GM21786 (cell line): ENCODE results near the gene ZMAT1.
"Not testable (repeated sequence)": the region's sequence is repeated elsewhere in the genome, so short reads cannot be mapped to it uniquely, and the experiment has no call there.

ENCODE experiments used
- ATAC-seq: cut with Tn5 transposase; IDR thresholded peaks from one replicate; pipeline ENCODE4 v1.9.1; 2021; ENCODE audit not compliant: unreplicated experiment

Gene ZMAT1

GRCh38 chrX:101931488-101932248, at the start of gene ZMAT1:
TSS of gene ZMAT1 (minus strand) at chrX:101932027. CDS start at chrX:101932008, 19 bp downstream.
- ATAC-seq: peak; percentile 89

- ATAC-seq: no peak
Observed at GRCh38 chrX:101977106-101977505, 45.3 kb upstream of the ZMAT1 start.

- no peak for ATAC-seq
Observed at GRCh38 chrX:101973066-101973465, 41.2 kb upstream of the ZMAT1 start.

GRCh38 chrX:101964923-101965539, 33.2 kb upstream of the ZMAT1 start:
- ATAC-seq: not testable (repeated sequence)

GRCh38 chrX:101958139-101958538, 26.3 kb upstream of the ZMAT1 start:
- no peak for ATAC-seq

GRCh38 chrX:101957174-101957573, 25.3 kb upstream of the ZMAT1 start:
- ATAC-seq: no peak

GRCh38 chrX:101956556-101956955, 24.7 kb upstream of the ZMAT1 start:
- ATAC-seq: no peak

GRCh38 chrX:101950581-101950980, 18.8 kb upstream of the ZMAT1 start:
- no peak for ATAC-seq

- ATAC-seq: no peak
Observed at GRCh38 chrX:101932249-101932570, 383 bp upstream of the ZMAT1 start.

- ATAC-seq: peak; percentile 24
Observed at GRCh38 chrX:101931136-101931487, 715 bp downstream of the ZMAT1 start.

GRCh38 chrX:101925733-101926132, 6.1 kb downstream of the ZMAT1 start:
- no peak for ATAC-seq

- ATAC-seq: no peak
Observed at GRCh38 chrX:101918751-101919150, 13.1 kb downstream of the ZMAT1 start.

GRCh38 chrX:101906136-101906796, 25.6 kb downstream of the ZMAT1 start:
- ATAC-seq: no peak

- no peak for ATAC-seq
Observed at GRCh38 chrX:101904996-101905395, 26.8 kb downstream of the ZMAT1 start.
